Epidermal melanocyte (primary cell): ENCODE data around the gene ZNF217.
"Not testable (repeated sequence)": the region's sequence is repeated elsewhere in the genome, so short reads cannot be mapped to it uniquely, and the experiment has no call there.

Experiments used
- DNase-seq: peaks from one replicate; pipeline ENCODE4 v3.0.0; 2011; ENCODE audit warnings: low spot score; ENCODE audit not compliant: insufficient read length

ZNF217 gene

GRCh38 chr20:53532654-53533312 lies 60.9 kb downstream of the ZNF217 start:
- not testable (repeated sequence) for DNase-seq

- no peak for DNase-seq
These were observed 63.2 kb downstream of the ZNF217 start for GRCh38 chr20:53530440-53530839.

GRCh38 chr20:53529658-53530057 lies 64.0 kb downstream of the ZNF217 start:
- no peak for DNase-seq

GRCh38 chr20:53527196-53527595 lies 66.4 kb downstream of the ZNF217 start:
- no peak for DNase-seq

GRCh38 chr20:53524589-53525312 lies 68.9 kb downstream of the ZNF217 start:
- no peak for DNase-seq

GRCh38 chr20:53523615-53524014 lies 70.0 kb downstream of the ZNF217 start:
- not testable (repeated sequence) for DNase-seq

- DNase-seq = no peak
These were observed 70.9 kb downstream of the ZNF217 start for GRCh38 chr20:53522696-53523095.

GRCh38 chr20:53522026-53522425 lies 71.6 kb downstream of the ZNF217 start:
- DNase-seq = no peak

- not testable (repeated sequence) for DNase-seq
These were observed 72.2 kb downstream of the ZNF217 start for GRCh38 chr20:53521421-53521820.

GRCh38 chr20:53517146-53517545 lies 76.5 kb downstream of the ZNF217 start:
- no peak for DNase-seq
